SK-N-SH treated with all-trans-retinoic acid at 6 μM for 48 hours (cell line): ENCODE measurements around the gene MYO1F.

Source experiments
- ARNTL ChIP-seq: fragments of 450-650 bp; formaldehyde crosslinking; IDR thresholded peaks from 2 replicates; pipeline ENCODE4 v1.5.0; 2020; ENCODE audit warnings: low read depth, mild to moderate bottlenecking, moderate library complexity, borderline replicate concordance
- ESRRG ChIP-seq: fragments of 250-450 bp; sonication (Bioruptor Pico); IDR thresholded peaks from 2 replicates; pipeline ENCODE4 v1.6.1; 2021; ENCODE audit warnings: mild to moderate bottlenecking
- OSR1 ChIP-seq: fragments of 250-450 bp; sonication (Bioruptor Pico); IDR thresholded peaks from 2 replicates; pipeline ENCODE4 v1.8.0; 2022; ENCODE audit warnings: moderate library complexity, mild to moderate bottlenecking, inconsistent platforms
- PPARA ChIP-seq: fragments of 250-450 bp; sonication (Bioruptor Pico); IDR thresholded peaks from 2 replicates; pipeline ENCODE4 v1.5.0; 2020; ENCODE audit warnings: mild to moderate bottlenecking, borderline replicate concordance
- ZFP3 ChIP-seq: fragments of 250-450 bp; sonication (Bioruptor Pico); IDR thresholded peaks from 2 replicates; pipeline ENCODE4 v1.5.0; 2020; ENCODE audit warnings: mild to moderate bottlenecking, moderate library complexity
- ZNF8 ChIP-seq: fragments of 450-650 bp; formaldehyde crosslinking; IDR thresholded peaks from 2 replicates; pipeline ENCODE4 v1.5.0; 2020; ENCODE audit warnings: mild to moderate bottlenecking, moderate library complexity
- TF ChIP-seq, protein P1 (sequence below): fragments of 250-450 bp; sonication (Bioruptor Pico); IDR thresholded peaks from 2 replicates; pipeline ENCODE4 v1.5.0; 2020; ENCODE audit warnings: mild to moderate bottlenecking, moderate library complexity
- TF ChIP-seq, protein P2 (sequence below): fragments of 250-450 bp; sonication (Bioruptor Pico); IDR thresholded peaks from 2 replicates; pipeline ENCODE4 v1.5.1; 2020; ENCODE audit warnings: low read depth, mild to moderate bottlenecking, moderate library complexity
- TF ChIP-seq, protein P3 (sequence below): fragments of 250-450 bp; sonication (Bioruptor Pico); IDR thresholded peaks from 2 replicates; pipeline ENCODE4 v1.8.0; 2020; ENCODE audit warnings: mild to moderate bottlenecking, moderate library complexity, borderline replicate concordance

DNA sequence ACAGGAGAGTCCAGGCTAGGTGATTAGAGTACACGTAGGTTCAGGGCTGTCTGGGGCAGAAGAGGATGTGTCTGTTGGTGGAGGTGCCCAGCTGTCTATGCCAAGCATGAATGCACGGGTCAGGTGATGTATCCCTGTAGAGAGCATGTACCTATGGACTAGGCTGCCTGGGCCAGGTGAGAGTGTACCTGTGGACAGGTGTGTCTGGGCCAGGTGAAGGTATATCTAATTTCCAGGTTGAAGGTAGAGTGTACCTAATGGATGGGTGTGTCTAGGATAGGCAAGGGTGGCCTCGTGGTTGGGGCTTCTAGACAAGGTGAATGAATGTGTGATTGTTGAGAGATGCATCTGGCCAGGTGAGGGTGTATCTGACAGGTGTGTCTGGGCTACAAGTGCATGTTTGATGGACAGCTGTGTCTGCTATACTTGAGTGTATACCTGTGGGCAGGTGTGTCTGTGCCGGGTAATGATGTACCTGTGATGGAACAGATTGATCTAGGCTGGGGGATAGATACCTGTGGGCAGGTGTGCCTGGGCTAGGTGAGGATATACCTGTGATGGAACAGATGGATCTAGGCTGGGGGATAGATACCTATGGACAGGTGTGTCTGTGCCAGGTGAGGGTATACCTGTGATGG, 47.8 kb downstream of the MYO1F start:
- TF ChIP-seq ESRRG (no peak), PPARA (CRISPR knock-in tag) (no peak), ZNF8 (no peak), ZFP3 (CRISPR knock-in tag) (no peak), ARNTL (CRISPR knock-in tag) (no peak), OSR1 (CRISPR knock-in tag) (no peak)
- TF ChIP-seq, protein P1, sequence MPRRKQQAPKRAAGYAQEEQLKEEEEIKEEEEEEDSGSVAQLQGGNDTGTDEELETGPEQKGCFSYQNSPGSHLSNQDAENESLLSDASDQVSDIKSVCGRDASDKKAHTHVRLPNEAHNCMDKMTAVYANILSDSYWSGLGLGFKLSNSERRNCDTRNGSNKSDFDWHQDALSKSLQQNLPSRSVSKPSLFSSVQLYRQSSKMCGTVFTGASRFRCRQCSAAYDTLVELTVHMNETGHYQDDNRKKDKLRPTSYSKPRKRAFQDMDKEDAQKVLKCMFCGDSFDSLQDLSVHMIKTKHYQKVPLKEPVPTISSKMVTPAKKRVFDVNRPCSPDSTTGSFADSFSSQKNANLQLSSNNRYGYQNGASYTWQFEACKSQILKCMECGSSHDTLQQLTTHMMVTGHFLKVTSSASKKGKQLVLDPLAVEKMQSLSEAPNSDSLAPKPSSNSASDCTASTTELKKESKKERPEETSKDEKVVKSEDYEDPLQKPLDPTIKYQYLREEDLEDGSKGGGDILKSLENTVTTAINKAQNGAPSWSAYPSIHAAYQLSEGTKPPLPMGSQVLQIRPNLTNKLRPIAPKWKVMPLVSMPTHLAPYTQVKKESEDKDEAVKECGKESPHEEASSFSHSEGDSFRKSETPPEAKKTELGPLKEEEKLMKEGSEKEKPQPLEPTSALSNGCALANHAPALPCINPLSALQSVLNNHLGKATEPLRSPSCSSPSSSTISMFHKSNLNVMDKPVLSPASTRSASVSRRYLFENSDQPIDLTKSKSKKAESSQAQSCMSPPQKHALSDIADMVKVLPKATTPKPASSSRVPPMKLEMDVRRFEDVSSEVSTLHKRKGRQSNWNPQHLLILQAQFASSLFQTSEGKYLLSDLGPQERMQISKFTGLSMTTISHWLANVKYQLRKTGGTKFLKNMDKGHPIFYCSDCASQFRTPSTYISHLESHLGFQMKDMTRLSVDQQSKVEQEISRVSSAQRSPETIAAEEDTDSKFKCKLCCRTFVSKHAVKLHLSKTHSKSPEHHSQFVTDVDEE (CRISPR knock-in tag), result no peak
- TF ChIP-seq, protein P2, sequence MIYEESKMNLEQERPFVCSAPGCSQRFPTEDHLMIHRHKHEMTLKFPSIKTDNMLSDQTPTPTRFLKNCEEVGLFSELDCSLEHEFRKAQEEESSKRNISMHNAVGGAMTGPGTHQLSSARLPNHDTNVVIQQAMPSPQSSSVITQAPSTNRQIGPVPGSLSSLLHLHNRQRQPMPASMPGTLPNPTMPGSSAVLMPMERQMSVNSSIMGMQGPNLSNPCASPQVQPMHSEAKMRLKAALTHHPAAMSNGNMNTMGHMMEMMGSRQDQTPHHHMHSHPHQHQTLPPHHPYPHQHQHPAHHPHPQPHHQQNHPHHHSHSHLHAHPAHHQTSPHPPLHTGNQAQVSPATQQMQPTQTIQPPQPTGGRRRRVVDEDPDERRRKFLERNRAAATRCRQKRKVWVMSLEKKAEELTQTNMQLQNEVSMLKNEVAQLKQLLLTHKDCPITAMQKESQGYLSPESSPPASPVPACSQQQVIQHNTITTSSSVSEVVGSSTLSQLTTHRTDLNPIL (CRISPR knock-in tag), result no peak
- TF ChIP-seq, protein P3, sequence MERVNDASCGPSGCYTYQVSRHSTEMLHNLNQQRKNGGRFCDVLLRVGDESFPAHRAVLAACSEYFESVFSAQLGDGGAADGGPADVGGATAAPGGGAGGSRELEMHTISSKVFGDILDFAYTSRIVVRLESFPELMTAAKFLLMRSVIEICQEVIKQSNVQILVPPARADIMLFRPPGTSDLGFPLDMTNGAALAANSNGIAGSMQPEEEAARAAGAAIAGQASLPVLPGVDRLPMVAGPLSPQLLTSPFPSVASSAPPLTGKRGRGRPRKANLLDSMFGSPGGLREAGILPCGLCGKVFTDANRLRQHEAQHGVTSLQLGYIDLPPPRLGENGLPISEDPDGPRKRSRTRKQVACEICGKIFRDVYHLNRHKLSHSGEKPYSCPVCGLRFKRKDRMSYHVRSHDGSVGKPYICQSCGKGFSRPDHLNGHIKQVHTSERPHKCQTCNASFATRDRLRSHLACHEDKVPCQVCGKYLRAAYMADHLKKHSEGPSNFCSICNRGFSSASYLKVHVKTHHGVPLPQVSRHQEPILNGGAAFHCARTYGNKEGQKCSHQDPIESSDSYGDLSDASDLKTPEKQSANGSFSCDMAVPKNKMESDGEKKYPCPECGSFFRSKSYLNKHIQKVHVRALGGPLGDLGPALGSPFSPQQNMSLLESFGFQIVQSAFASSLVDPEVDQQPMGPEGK, result no peak
